Caco-2 (cell line): ENCODE data around the gene FAM98B. TPM values are rescaled to one million over a fixed set of nuclear protein-coding genes. Genes with fewer than 3 reads are reported as not detected.

Experiments used
- BruUV-seq: library from RNA; stranded (reverse); fragments of 400-500 nt; replicated peaks from 2 replicates; lab custom pipeline; 2021; lab: Mats Ljungman, UMichigan
- CTCF ChIA-PET: fragments of 300-600 bp; sonication (Branson Sonifier 250); formaldehyde crosslinking; loops from one replicate; lab custom pipeline; 2022; ENCODE audit warnings: antibody characterized with exemption; lab: Charles Lee
- POLR2A ChIA-PET: fragments of 300-600 bp; sonication (Branson Sonifier 250); formaldehyde crosslinking; loops from one replicate; lab custom pipeline; 2022; ENCODE audit warnings: antibody characterized with exemption; lab: Charles Lee
- DNase-seq, 2 experiments: peaks; one replicate each; pipeline versions ENCODE4 v3.0.0 to v3.0.0-alpha.2; 2020 to 2022
- H3K27me3 ChIP-seq: replicated peaks from 2 replicates; pipeline ENCODE4 v1.6.0; 2011; ENCODE audit warnings: low read length; ENCODE audit not compliant: control insufficient read depth, insufficient read depth
- H3K36me3 ChIP-seq: 2 replicates; pipeline ENCODE4 v1.5.1; 2011; ENCODE audit warnings: low read length; ENCODE audit not compliant: control insufficient read depth, insufficient read depth
- H3K4me1 ChIP-seq: fragments of 250-450 bp; sonication (Bioruptor Pico); 2 replicates; pipeline ENCODE4 v1.5.1; 2020; ENCODE audit warnings: mild to moderate bottlenecking
- H3K4me3 ChIP-seq: 2 replicates; pipeline ENCODE4 v1.5.1; 2011; ENCODE audit warnings: low read depth, mild to moderate bottlenecking, control low read depth, low read length
- H3K9me3 ChIP-seq: fragments of 250-450 bp; sonication (Bioruptor Pico); 2 replicates; pipeline ENCODE4 v1.5.1; 2020; ENCODE audit warnings: mild to moderate bottlenecking, moderate library complexity
- H3K27ac Mint-ChIP-seq: one replicate; pipeline ENCODE4 v1.8.0; 2022; ENCODE audit warnings: mixed read lengths; ENCODE audit not compliant: unreplicated experiment
- H3K27me3 Mint-ChIP-seq: one replicate; pipeline ENCODE4 v1.8.0; 2022; ENCODE audit warnings: mixed read lengths; ENCODE audit not compliant: insufficient read depth, unreplicated experiment
- H3K36me3 Mint-ChIP-seq: one replicate; pipeline ENCODE4 v1.8.0; 2022; ENCODE audit warnings: mild to moderate bottlenecking, mixed read lengths; ENCODE audit not compliant: insufficient read depth, unreplicated experiment
- H3K4me1 Mint-ChIP-seq: one replicate; pipeline ENCODE4 v1.8.0; 2022; ENCODE audit warnings: low read depth, mixed read lengths; ENCODE audit not compliant: unreplicated experiment
- H3K4me3 Mint-ChIP-seq: one replicate; pipeline ENCODE4 v1.8.0; 2022; ENCODE audit warnings: mild to moderate bottlenecking, moderate library complexity, mixed read lengths; ENCODE audit not compliant: unreplicated experiment
- H3K9me3 Mint-ChIP-seq: one replicate; pipeline ENCODE4 v1.8.0; 2022; ENCODE audit warnings: mixed read lengths; ENCODE audit not compliant: unreplicated experiment
- CTCF ChIP-seq, 2 experiments: fragments of 200-600 bp in 1 of 2; IDR thresholded peaks; 1 replicate in 1 of 2; 2 replicates in 1 of 2; pipeline versions ENCODE4 v1.5.1 to v1.8.0; 2011 to 2022; ENCODE audit warnings: antibody characterized with exemption in 1 of 2, control low read depth in 1 of 2, inconsistent platforms in 1 of 2, low read depth in 1 of 2, low read length in 1 of 2, mild to moderate bottlenecking in 1 of 2, moderate library complexity in 1 of 2; ENCODE audit not compliant: insufficient read depth in 1 of 2, severe bottlenecking in 1 of 2, unreplicated experiment in 1 of 2
- intact Hi-C: fragments of 100-400 bp; cut with micrococcal nuclease; formaldehyde crosslinking; loops from one replicate; pipeline ENCODE4 v1.10.0; 2022; ENCODE audit not compliant: unreplicated experiment
- total RNA-seq: library from RNA; stranded (reverse); gene quantifications from 2 replicates; pipeline ENCODE4 v1.2.3, GENCODE V29; 2022

The FAM98B gene
- total RNA-seq, 1 experiment from 2014 or later = 47.2 TPM

- Histone ChIP-seq H3K4me3 (no peak overlapping the region), H3K9me3 (no peaks in the 10 kb centered on the region), H3K4me1 (no peaks in the 10 kb centered on the region), H3K36me3 (no peaks in the 10 kb centered on the region), H3K27me3 (no peaks in the 10 kb centered on the region)
- DNase-seq = no peak
- no TSS peak for BruUV-seq
- CTCF ChIA-PET = no interaction called here
- POLR2A ChIA-PET = no interaction called here
- no peak overlapping the region for H3K27ac Mint-ChIP-seq
- no peaks in the 10 kb centered on the region for H3K9me3 Mint-ChIP-seq
- H3K27me3 Mint-ChIP-seq = peaks cover 3% of the 10 kb centered on the region
- intact Hi-C loops = no loop called here
- TF ChIP-seq CTCF (IDR thresholded peaks at IDR 0.05; ENCODE audit: insufficient read depth in 1 of 2, low read depth in 1 of 2, low read length in 1 of 2, severe bottlenecking in 1 of 2, unreplicated experiment in 1 of 2) = no peak
- peaks cover 6% of the 10 kb centered on the region for H3K4me1 Mint-ChIP-seq
- H3K4me3 Mint-ChIP-seq = no peak overlapping the region
- H3K36me3 Mint-ChIP-seq = no peaks in the 10 kb centered on the region
Measured at GRCh38 chr15:38411902-38412301, 42.0 kb upstream of the FAM98B start.

- BruUV-seq = no TSS peak
- intact Hi-C loops = no loop called here
- H3K36me3 ChIP-seq = no peaks in the 10 kb centered on the region
- no peaks in the 10 kb centered on the region for H3K27me3 ChIP-seq
- ChIA-PET CTCF (no interaction called here), POLR2A (no interaction called here)
- H3K9me3 Mint-ChIP-seq = no peaks in the 10 kb centered on the region
- TF ChIP-seq CTCF (IDR thresholded peaks at IDR 0.05; ENCODE audit: insufficient read depth in 1 of 2, low read depth in 1 of 2, low read length in 1 of 2, severe bottlenecking in 1 of 2, unreplicated experiment in 1 of 2) = no peak
- H3K9me3 ChIP-seq = no peaks in the 10 kb centered on the region
- peaks cover 6% of the 10 kb centered on the region for H3K4me1 Mint-ChIP-seq
- no peak for DNase-seq
- no peaks in the 10 kb centered on the region for H3K36me3 Mint-ChIP-seq
- no peak overlapping the region for H3K4me3 Mint-ChIP-seq
- H3K4me3 ChIP-seq = no peak overlapping the region
- no peaks in the 10 kb centered on the region for H3K4me1 ChIP-seq
- H3K27me3 Mint-ChIP-seq = no peaks in the 10 kb centered on the region
- H3K27ac Mint-ChIP-seq = no peak overlapping the region
Measured at GRCh38 chr15:38412466-38412865, 41.5 kb upstream of the FAM98B start.

- peak; percentile 65 to 67 for TF ChIP-seq CTCF (IDR thresholded peaks at IDR 0.05; ENCODE audit: insufficient read depth in 1 of 2, low read depth in 1 of 2, low read length in 1 of 2, severe bottlenecking in 1 of 2, unreplicated experiment in 1 of 2)
- Mint-ChIP-seq H3K9me3 (no peaks in the 10 kb centered on the region), H3K27me3 (no peaks in the 10 kb centered on the region), H3K4me3 (no peak overlapping the region), H3K36me3 (no peaks in the 10 kb centered on the region), H3K27ac (no peak overlapping the region), H3K4me1 (peaks cover 6% of the 10 kb centered on the region)
- Histone ChIP-seq H3K4me3 (no peak overlapping the region), H3K27me3 (no peaks in the 10 kb centered on the region), H3K4me1 (no peaks in the 10 kb centered on the region), H3K9me3 (no peaks in the 10 kb centered on the region), H3K36me3 (no peaks in the 10 kb centered on the region)
- ChIA-PET CTCF (interaction anchor here (0.9 to 1.1 kb wide), 5 partner anchors 26 to 433 kb away, joined by 3 to 4 read pairs (median 3); no protein-coding TSS in a partner anchor), POLR2A (no interaction called here)
- intact Hi-C loops = loop anchor here (1.0 kb wide), 2 partner anchors 411 to 419 kb away; no protein-coding TSS in a partner anchor
- BruUV-seq = no TSS peak
- DNase-seq = peak; percentile 56 to 70
Measured at GRCh38 chr15:38414357-38414756, 39.6 kb upstream of the FAM98B start.
